ENCODE data around the gene RHOBTB1.

RHOBTB1 gene

GRCh38 chr10:60896033-60896432 lies 48.0 kb downstream of the RHOBTB1 start:
- H3K36me3 ChIP-seq (ENCODE audit: low read length) = no peaks in the 10 kb centered on the region
- no peak overlapping the region for H3K4me3 ChIP-seq (ENCODE audit: insufficient read depth, low read length, poor library complexity, severe bottlenecking)
- no peaks in the 10 kb centered on the region for H4K20me1 ChIP-seq (ENCODE audit: low read depth, low read length)
- TF ChIP-seq EZH2phosphoT487 (conservative IDR thresholded peaks at IDR 0.05; ENCODE audit: low read length) (no peak), CTCF (IDR thresholded peaks at IDR 0.05; ENCODE audit: insufficient read depth, low read length, poor library complexity, severe bottlenecking) (no peak)
- H3K79me2 ChIP-seq (ENCODE audit: insufficient read depth, low read length) = no peaks in the 10 kb centered on the region
- H2AFZ ChIP-seq (ENCODE audit: low read depth, low read length, severe bottlenecking) = no peak overlapping the region
- no peaks in the 10 kb centered on the region for H3K27me3 ChIP-seq (ENCODE audit: low read length)
- H3K9me2 ChIP-seq (replicated peaks; ENCODE audit: insufficient read depth, low read length) = no peaks in the 10 kb centered on the region
- no peaks in the 10 kb centered on the region for H3F3A ChIP-seq (ENCODE audit: insufficient read depth)
- H3K27ac ChIP-seq (ENCODE audit: low read depth, low read length) = no peak overlapping the region
- no peaks in the 10 kb centered on the region for H3K9me3 ChIP-seq (ENCODE audit: insufficient read depth, low read length)
- H3K4me2 ChIP-seq (ENCODE audit: low read depth, low read length, poor library complexity, severe bottlenecking) = no peak overlapping the region
- H3K9ac ChIP-seq (ENCODE audit: low read length) = no peak overlapping the region

- H3K27me3 ChIP-seq (ENCODE audit: low read length) = no peaks in the 10 kb centered on the region
- H2AFZ ChIP-seq (ENCODE audit: low read depth, low read length, severe bottlenecking) = no peak overlapping the region
- H3K9me3 ChIP-seq (ENCODE audit: insufficient read depth, low read length) = no peaks in the 10 kb centered on the region
- no peak overlapping the region for H3K9ac ChIP-seq (ENCODE audit: low read length)
- H3K36me3 ChIP-seq (ENCODE audit: low read length) = no peaks in the 10 kb centered on the region
- H4K20me1 ChIP-seq (ENCODE audit: low read depth, low read length) = no peaks in the 10 kb centered on the region
- H3K27ac ChIP-seq (ENCODE audit: low read depth, low read length) = no peak overlapping the region
- H3K4me2 ChIP-seq (ENCODE audit: low read depth, low read length, poor library complexity, severe bottlenecking) = no peak overlapping the region
- H3K9me2 ChIP-seq (replicated peaks; ENCODE audit: insufficient read depth, low read length) = no peaks in the 10 kb centered on the region
- H3F3A ChIP-seq (ENCODE audit: insufficient read depth) = no peaks in the 10 kb centered on the region
- TF ChIP-seq CTCF (IDR thresholded peaks at IDR 0.05; ENCODE audit: insufficient read depth, low read length, poor library complexity, severe bottlenecking) = no peak
- no peak for TF ChIP-seq EZH2phosphoT487 (conservative IDR thresholded peaks at IDR 0.05; ENCODE audit: low read length)
- H3K4me3 ChIP-seq (ENCODE audit: insufficient read depth, low read length, poor library complexity, severe bottlenecking) = no peak overlapping the region
- H3K79me2 ChIP-seq (ENCODE audit: insufficient read depth, low read length) = no peaks in the 10 kb centered on the region
Measured at GRCh38 chr10:60894786-60895185, 49.2 kb downstream of the RHOBTB1 start.

- Histone ChIP-seq H3K36me3 (ENCODE audit: low read length) (no peaks in the 10 kb centered on the region), H2AFZ (ENCODE audit: low read depth, low read length, severe bottlenecking) (no peak overlapping the region), H3K79me2 (ENCODE audit: insufficient read depth, low read length) (no peaks in the 10 kb centered on the region), H3K9me3 (ENCODE audit: insufficient read depth, low read length) (no peaks in the 10 kb centered on the region), H4K20me1 (ENCODE audit: low read depth, low read length) (no peaks in the 10 kb centered on the region), H3K27ac (ENCODE audit: low read depth, low read length) (no peak overlapping the region), H3K27me3 (ENCODE audit: low read length) (no peaks in the 10 kb centered on the region), H3K9ac (ENCODE audit: low read length) (no peak overlapping the region), H3F3A (ENCODE audit: insufficient read depth) (no peaks in the 10 kb centered on the region), H3K4me2 (ENCODE audit: low read depth, low read length, poor library complexity, severe bottlenecking) (no peak overlapping the region), H3K4me3 (ENCODE audit: insufficient read depth, low read length, poor library complexity, severe bottlenecking) (no peak overlapping the region), H3K9me2 (replicated peaks; ENCODE audit: insufficient read depth, low read length) (no peaks in the 10 kb centered on the region)
- TF ChIP-seq CTCF (IDR thresholded peaks at IDR 0.05; ENCODE audit: insufficient read depth, low read length, poor library complexity, severe bottlenecking) (no peak), EZH2phosphoT487 (conservative IDR thresholded peaks at IDR 0.05; ENCODE audit: low read length) (no peak)
Measured at GRCh38 chr10:60893231-60893630, 50.8 kb downstream of the RHOBTB1 start.

Data from SU-DHL-6 (cell line).